ENCODE results near the gene MAP1B.

Gene MAP1B

DNA sequence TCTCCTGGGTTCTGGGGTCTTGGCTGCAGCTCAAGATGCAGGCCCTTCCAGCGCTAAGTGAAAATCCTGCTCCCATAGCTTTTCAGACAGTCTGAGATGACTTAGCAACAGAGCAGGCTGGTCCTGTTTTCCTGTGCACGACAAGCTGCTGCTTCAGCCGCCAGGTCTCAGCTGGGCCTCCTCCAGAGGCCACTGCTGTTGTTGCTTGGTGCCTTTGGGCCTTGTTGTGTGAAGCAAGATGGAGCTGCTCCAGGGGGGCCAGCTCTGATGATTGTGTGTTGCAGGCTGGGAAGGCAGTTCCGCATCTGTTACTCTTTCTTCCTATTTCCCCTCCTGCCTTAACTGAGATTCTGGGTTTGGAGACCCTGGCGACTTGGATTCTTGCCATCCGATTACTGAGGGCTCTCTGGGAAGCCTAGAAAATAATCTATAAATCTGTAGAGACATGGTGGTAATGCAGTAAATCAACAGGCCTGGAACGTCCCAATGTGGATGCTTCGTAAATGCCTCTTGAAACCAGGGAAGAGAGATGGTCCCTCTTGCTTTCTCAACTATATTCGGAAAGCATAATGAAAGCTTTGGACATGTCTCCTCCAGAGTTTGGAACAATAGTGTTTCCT lies 3.2 kb downstream of the MAP1B start:
- Histone ChIP-seq H3K9ac (ENCODE audit: low read length) (no peak overlapping the region), H3F3A (ENCODE audit: insufficient read depth, low read length) (no peaks in the 10 kb centered on the region; the same call in 1 of the 2 replicates), H3K4me2 (ENCODE audit: low read depth, low read length) (no peak overlapping the region), H3K27me3 (replicated peaks; ENCODE audit: insufficient read depth, low read length) (no peaks in the 10 kb centered on the region), H3K9me2 (replicated peaks; ENCODE audit: insufficient read depth, low read length) (no peaks in the 10 kb centered on the region), H3K36me3 (replicated peaks; ENCODE audit: insufficient read depth, low read length) (no peaks in the 10 kb centered on the region), H3K27ac (ENCODE audit: low read length) (no peak overlapping the region), H3K9me3 (replicated peaks; ENCODE audit: insufficient read depth, low read length) (no peaks in the 10 kb centered on the region), H3K4me3 (ENCODE audit: low read length) (no peak overlapping the region), H4K20me1 (ENCODE audit: insufficient read depth, low read length) (no peaks in the 10 kb centered on the region), H2AFZ (ENCODE audit: low read length) (no peak overlapping the region), H3K4me1 (ENCODE audit: low read length) (peaks cover 7% of the 10 kb centered on the region; the same call in 1 of the 2 replicates), H3K79me2 (ENCODE audit: low read length) (no peaks in the 10 kb centered on the region)
- no peak for DNase-seq
- TF ChIP-seq, protein P1, sequence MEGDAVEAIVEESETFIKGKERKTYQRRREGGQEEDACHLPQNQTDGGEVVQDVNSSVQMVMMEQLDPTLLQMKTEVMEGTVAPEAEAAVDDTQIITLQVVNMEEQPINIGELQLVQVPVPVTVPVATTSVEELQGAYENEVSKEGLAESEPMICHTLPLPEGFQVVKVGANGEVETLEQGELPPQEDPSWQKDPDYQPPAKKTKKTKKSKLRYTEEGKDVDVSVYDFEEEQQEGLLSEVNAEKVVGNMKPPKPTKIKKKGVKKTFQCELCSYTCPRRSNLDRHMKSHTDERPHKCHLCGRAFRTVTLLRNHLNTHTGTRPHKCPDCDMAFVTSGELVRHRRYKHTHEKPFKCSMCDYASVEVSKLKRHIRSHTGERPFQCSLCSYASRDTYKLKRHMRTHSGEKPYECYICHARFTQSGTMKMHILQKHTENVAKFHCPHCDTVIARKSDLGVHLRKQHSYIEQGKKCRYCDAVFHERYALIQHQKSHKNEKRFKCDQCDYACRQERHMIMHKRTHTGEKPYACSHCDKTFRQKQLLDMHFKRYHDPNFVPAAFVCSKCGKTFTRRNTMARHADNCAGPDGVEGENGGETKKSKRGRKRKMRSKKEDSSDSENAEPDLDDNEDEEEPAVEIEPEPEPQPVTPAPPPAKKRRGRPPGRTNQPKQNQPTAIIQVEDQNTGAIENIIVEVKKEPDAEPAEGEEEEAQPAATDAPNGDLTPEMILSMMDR (IDR thresholded peaks at IDR 0.05; ENCODE audit: low read length) = no peak
- TF ChIP-seq EZH2phosphoT487 (IDR thresholded peaks at IDR 0.05; ENCODE audit: low read length) (no peak), EZH2 (optimal IDR thresholded peaks at IDR 0.05; ENCODE audit: low read depth, low read length) (no peak)

DNA sequence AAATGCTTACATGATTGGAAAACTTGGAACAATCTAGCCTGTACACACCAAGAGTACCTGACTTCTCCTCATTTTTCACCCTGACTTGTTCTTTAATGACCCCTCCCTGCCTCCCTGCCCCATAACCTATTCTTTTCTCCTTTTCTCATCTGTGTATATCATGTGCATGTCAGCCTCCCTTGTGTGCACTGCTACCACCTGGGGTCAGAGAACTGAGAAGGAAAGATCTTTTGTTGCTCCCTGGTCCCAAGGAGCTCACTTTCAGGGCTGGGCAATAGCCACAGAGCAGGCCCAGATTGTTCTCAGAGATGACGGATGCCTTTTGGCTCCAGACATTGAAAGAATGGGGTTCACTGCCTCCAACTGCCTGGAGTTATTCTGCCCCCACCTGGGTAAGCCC lies 5.1 kb downstream of the MAP1B start:
- H3K36me3 ChIP-seq (replicated peaks; ENCODE audit: insufficient read depth, low read length) = no peaks in the 10 kb centered on the region
- no peaks in the 10 kb centered on the region; the same call in 1 of the 2 replicates for H3F3A ChIP-seq (ENCODE audit: insufficient read depth, low read length)
- no peaks in the 10 kb centered on the region for H4K20me1 ChIP-seq (ENCODE audit: insufficient read depth, low read length)
- no peak overlapping the region for H3K4me3 ChIP-seq (ENCODE audit: low read length)
- H3K9ac ChIP-seq (ENCODE audit: low read length) = no peak overlapping the region
- no peak overlapping the region for H2AFZ ChIP-seq (ENCODE audit: low read length)
- no peaks in the 10 kb centered on the region for H3K27me3 ChIP-seq (replicated peaks; ENCODE audit: insufficient read depth, low read length)
- TF ChIP-seq EZH2 (optimal IDR thresholded peaks at IDR 0.05; ENCODE audit: low read depth, low read length) (no peak), EZH2phosphoT487 (IDR thresholded peaks at IDR 0.05; ENCODE audit: low read length) (no peak)
- TF ChIP-seq, protein P1 (IDR thresholded peaks at IDR 0.05; ENCODE audit: low read length) = no peak
- no peak for DNase-seq
- no peak overlapping the region for H3K4me2 ChIP-seq (ENCODE audit: low read depth, low read length)
- H3K27ac ChIP-seq (ENCODE audit: low read length) = no peak overlapping the region
- no peaks in the 10 kb centered on the region for H3K9me2 ChIP-seq (replicated peaks; ENCODE audit: insufficient read depth, low read length)
- no peaks in the 10 kb centered on the region for H3K79me2 ChIP-seq (ENCODE audit: low read length)
- H3K9me3 ChIP-seq (replicated peaks; ENCODE audit: insufficient read depth, low read length) = no peaks in the 10 kb centered on the region
- peaks cover 7% of the 10 kb centered on the region; the same call in 1 of the 2 replicates for H3K4me1 ChIP-seq (ENCODE audit: low read length)

DNA sequence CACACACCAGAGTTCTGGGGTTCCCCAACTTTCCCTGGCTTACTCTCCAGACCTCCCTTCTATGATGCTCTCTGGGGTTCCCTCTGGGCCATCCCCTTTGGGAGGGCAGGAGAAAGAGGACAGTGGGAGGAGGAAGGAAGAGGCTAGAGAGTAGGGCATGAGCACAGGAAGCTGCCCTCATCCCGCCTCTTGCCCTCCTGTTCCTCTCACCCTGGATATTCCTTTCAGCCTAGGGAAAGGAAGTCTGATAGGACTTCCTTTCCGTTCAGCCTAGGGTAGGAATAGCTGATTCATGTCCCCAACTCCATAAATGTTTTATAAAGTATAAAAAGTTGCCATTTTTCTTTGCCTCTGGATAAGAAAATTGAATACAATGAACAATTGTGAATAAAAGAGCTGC lies 7.4 kb downstream of the MAP1B start:
- no peaks in the 10 kb centered on the region for H3K27me3 ChIP-seq (replicated peaks; ENCODE audit: insufficient read depth, low read length)
- H3F3A ChIP-seq (ENCODE audit: insufficient read depth, low read length) = no peaks in the 10 kb centered on the region
- no peaks in the 10 kb centered on the region for H3K9me2 ChIP-seq (replicated peaks; ENCODE audit: insufficient read depth, low read length)
- H3K4me3 ChIP-seq (ENCODE audit: low read length) = no peak overlapping the region
- H2AFZ ChIP-seq (ENCODE audit: low read length) = no peak overlapping the region
- H3K27ac ChIP-seq (ENCODE audit: low read length) = no peak overlapping the region
- H3K9ac ChIP-seq (ENCODE audit: low read length) = no peak overlapping the region
- H3K4me1 ChIP-seq (ENCODE audit: low read length) = no peaks in the 10 kb centered on the region
- no peaks in the 10 kb centered on the region for H3K36me3 ChIP-seq (replicated peaks; ENCODE audit: insufficient read depth, low read length)
- no peaks in the 10 kb centered on the region for H4K20me1 ChIP-seq (ENCODE audit: insufficient read depth, low read length)
- H3K79me2 ChIP-seq (ENCODE audit: low read length) = no peaks in the 10 kb centered on the region
- DNase-seq = no peak
- H3K9me3 ChIP-seq (replicated peaks; ENCODE audit: insufficient read depth, low read length) = no peaks in the 10 kb centered on the region
- H3K4me2 ChIP-seq (ENCODE audit: low read depth, low read length) = no peak overlapping the region
- TF ChIP-seq, protein P1 (IDR thresholded peaks at IDR 0.05; ENCODE audit: low read length) = no peak
- no peak for TF ChIP-seq EZH2 (optimal IDR thresholded peaks at IDR 0.05; ENCODE audit: low read depth, low read length)
- TF ChIP-seq EZH2phosphoT487 (IDR thresholded peaks at IDR 0.05; ENCODE audit: low read length) = no peak

All from MM.1S (cell line).